Activated B cell treated with CpG ODN at 0.5 μM for 24 hours (primary cell): ENCODE results near the gene XRN2. TPM values are rescaled to one million over a fixed set of nuclear protein-coding genes. Genes with fewer than 3 reads are reported as not detected.

ENCODE experiments used
- ATAC-seq: fragments of 200-7000 bp; cut with Tn5 transposase; one replicate; pipeline ENCODE4 v1.10.0; 2021; ENCODE audit warnings: low read depth, mild to moderate bottlenecking, moderate library complexity
- CTCF ChIA-PET: fragments of 350-600 bp; sonication (Branson Sonifier 250); formaldehyde crosslinking; loops from one replicate; lab custom pipeline; 2021; ENCODE audit warnings: antibody characterized with exemption; lab: Charles Lee
- POLR2A ChIA-PET: fragments of 350-600 bp; sonication (Branson Sonifier 250); formaldehyde crosslinking; loops from one replicate; lab custom pipeline; 2021; ENCODE audit warnings: antibody characterized with exemption; lab: Charles Lee
- DNase-seq: peaks from one replicate; pipeline ENCODE4 v3.0.0; 2022
- H3K27ac Mint-ChIP-seq: one replicate; pipeline ENCODE4 v1.8.0; 2020; ENCODE audit warnings: mixed read lengths
- H3K27me3 Mint-ChIP-seq: one replicate; pipeline ENCODE4 v1.8.0; 2021; ENCODE audit warnings: mixed read lengths
- H3K36me3 Mint-ChIP-seq: one replicate; pipeline ENCODE4 v1.8.0; 2021; ENCODE audit warnings: low read depth, mixed read lengths
- H3K4me1 Mint-ChIP-seq: one replicate; pipeline ENCODE4 v1.8.0; 2021; ENCODE audit warnings: mixed read lengths
- H3K4me3 Mint-ChIP-seq: one replicate; pipeline ENCODE4 v1.8.0; 2020; ENCODE audit warnings: mild to moderate bottlenecking, mixed read lengths
- H3K9me3 Mint-ChIP-seq: one replicate; pipeline ENCODE4 v1.8.0; 2020; ENCODE audit warnings: mixed read lengths
- intact Hi-C: fragments of 100-400 bp; cut with micrococcal nuclease; formaldehyde crosslinking; loops from one replicate; pipeline ENCODE4 v1.15.1; 2024
- total RNA-seq: library from RNA; stranded (reverse); gene quantifications from 2 replicates; pipeline ENCODE4 v1.2.3, GENCODE V29; 2022
- TF ChIP-seq, protein P1 (sequence below): fragments of 200-600 bp; IDR thresholded peaks from one replicate; pipeline ENCODE4 v1.8.0; 2022; ENCODE audit warnings: antibody characterized with exemption, mild to moderate bottlenecking

Gene XRN2
- total RNA-seq, 1 donor from 2014 or later, result 61.0 TPM

GRCh38 chr20:21344961-21345360 lies 41.8 kb downstream of the XRN2 start:
- TF ChIP-seq, protein P1, sequence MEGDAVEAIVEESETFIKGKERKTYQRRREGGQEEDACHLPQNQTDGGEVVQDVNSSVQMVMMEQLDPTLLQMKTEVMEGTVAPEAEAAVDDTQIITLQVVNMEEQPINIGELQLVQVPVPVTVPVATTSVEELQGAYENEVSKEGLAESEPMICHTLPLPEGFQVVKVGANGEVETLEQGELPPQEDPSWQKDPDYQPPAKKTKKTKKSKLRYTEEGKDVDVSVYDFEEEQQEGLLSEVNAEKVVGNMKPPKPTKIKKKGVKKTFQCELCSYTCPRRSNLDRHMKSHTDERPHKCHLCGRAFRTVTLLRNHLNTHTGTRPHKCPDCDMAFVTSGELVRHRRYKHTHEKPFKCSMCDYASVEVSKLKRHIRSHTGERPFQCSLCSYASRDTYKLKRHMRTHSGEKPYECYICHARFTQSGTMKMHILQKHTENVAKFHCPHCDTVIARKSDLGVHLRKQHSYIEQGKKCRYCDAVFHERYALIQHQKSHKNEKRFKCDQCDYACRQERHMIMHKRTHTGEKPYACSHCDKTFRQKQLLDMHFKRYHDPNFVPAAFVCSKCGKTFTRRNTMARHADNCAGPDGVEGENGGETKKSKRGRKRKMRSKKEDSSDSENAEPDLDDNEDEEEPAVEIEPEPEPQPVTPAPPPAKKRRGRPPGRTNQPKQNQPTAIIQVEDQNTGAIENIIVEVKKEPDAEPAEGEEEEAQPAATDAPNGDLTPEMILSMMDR, result no peak
- POLR2A ChIA-PET, result no interaction called here

DNA sequence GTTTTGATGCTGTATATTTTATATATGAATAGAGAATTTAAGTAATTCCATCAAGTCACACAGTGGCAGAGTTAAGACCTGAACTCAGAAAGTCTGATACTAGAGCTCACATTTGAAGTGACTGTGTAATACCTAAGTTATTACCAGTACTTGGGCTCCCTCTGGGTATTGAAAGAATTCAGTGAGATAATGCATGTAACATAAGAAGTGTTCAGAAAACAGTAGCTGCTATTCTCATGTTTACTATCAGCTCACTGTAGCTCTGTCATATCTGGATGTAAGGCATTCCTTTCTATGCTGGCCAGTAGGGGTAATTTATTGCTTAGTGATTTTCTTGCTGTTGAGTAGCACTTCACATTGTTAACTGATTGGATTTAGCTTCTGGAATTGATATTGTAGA lies 49.6 kb downstream of the XRN2 start:
- CTCF ChIA-PET, result interaction anchor here (1.3 kb wide), 1 partner anchor 117 kb away, joined by 4 read pairs; no protein-coding TSS in a partner anchor
- Mint-ChIP-seq H3K27ac (no peak overlapping the region), H3K4me1 (no peaks in the 10 kb centered on the region), H3K4me3 (no peak overlapping the region), H3K27me3 (no peaks in the 10 kb centered on the region), H3K9me3 (no peaks in the 10 kb centered on the region), H3K36me3 (peaks cover 56% of the 10 kb centered on the region)
- TF ChIP-seq, protein P1, result no peak
- POLR2A ChIA-PET, result no interaction called here
- DNase-seq, result no peak
- intact Hi-C loops, result no loop called here
- no peak for ATAC-seq

More at GRCh38 chr20:21344961-21345360, 41.8 kb downstream of the XRN2 start:
- Mint-ChIP-seq H3K36me3 (peaks cover 79% of the 10 kb centered on the region), H3K9me3 (no peaks in the 10 kb centered on the region), H3K27ac (no peak overlapping the region), H3K4me3 (no peak overlapping the region), H3K27me3 (no peaks in the 10 kb centered on the region), H3K4me1 (no peaks in the 10 kb centered on the region)
- DNase-seq, result no peak
- intact Hi-C loops, result loop anchor here (2.0 kb wide), 1 partner anchor 16 kb away; no protein-coding TSS in a partner anchor
- CTCF ChIA-PET, result no interaction called here
- no peak for ATAC-seq

GRCh38 chr20:21353236-21353635 lies 50.1 kb downstream of the XRN2 start:
- ChIA-PET CTCF (interaction anchor here (1.3 kb wide), 1 partner anchor 117 kb away, joined by 4 read pairs; no protein-coding TSS in a partner anchor), POLR2A (no interaction called here)
- Mint-ChIP-seq H3K9me3 (no peaks in the 10 kb centered on the region), H3K27ac (no peak overlapping the region), H3K27me3 (no peaks in the 10 kb centered on the region), H3K4me3 (no peak overlapping the region), H3K36me3 (peaks cover 56% of the 10 kb centered on the region), H3K4me1 (no peaks in the 10 kb centered on the region)
- TF ChIP-seq, protein P1, result no peak
- no peak for DNase-seq
- no peak for ATAC-seq
- intact Hi-C loops, result no loop called here

DNA sequence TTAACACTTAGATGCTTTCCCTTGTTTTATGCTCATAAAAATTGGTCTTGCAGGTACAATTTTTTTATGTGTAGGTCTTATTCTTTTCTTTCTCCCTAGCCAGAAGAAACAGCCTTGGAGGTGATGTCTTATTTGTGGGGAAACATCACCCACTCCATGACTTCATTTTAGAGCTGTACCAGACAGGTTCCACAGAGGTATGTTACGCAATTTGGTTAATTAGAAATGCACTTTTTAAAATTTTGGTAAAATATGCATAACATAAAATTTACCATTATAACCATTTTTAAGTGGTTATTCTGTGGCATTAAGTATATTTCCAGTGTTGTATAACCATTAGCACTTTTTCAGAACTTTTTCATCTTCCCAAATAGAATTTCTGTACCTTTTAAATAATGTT lies 52.9 kb downstream of the XRN2 start:
- ATAC-seq, result no peak
- no peak overlapping the region for H3K27ac Mint-ChIP-seq
- H3K9me3 Mint-ChIP-seq, result no peaks in the 10 kb centered on the region
- TF ChIP-seq, protein P1, result no peak
- no peak for DNase-seq
- ChIA-PET CTCF (no interaction called here), POLR2A (no interaction called here)
- intact Hi-C loops, result no loop called here
- no peaks in the 10 kb centered on the region for H3K4me1 Mint-ChIP-seq
- H3K27me3 Mint-ChIP-seq, result no peaks in the 10 kb centered on the region
- H3K36me3 Mint-ChIP-seq, result peaks cover 59% of the 10 kb centered on the region
- H3K4me3 Mint-ChIP-seq, result no peak overlapping the region

DNA sequence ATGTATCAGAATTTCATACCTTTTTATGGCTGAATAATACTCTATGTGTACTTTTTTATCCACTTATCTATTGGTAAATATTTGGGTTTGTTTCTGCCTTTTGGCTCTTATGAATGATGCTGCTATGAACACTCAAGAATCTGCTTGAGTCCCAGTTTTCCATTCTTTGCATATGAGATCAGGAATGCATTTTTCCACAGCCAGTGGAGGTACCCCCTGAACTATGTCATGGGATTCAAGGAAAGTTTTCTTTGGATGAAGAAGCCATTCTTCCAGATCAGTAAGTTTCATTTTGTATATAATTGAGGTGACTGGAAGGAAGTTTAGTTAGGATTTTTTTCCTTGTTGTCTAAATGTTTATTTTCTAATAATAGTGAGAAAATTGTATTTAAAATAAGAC lies 53.3 kb downstream of the XRN2 start:
- Mint-ChIP-seq H3K36me3 (peaks cover 60% of the 10 kb centered on the region), H3K4me1 (no peaks in the 10 kb centered on the region), H3K9me3 (no peaks in the 10 kb centered on the region), H3K27ac (no peak overlapping the region), H3K27me3 (no peaks in the 10 kb centered on the region), H3K4me3 (no peak overlapping the region)
- no peak for DNase-seq
- no peak for ATAC-seq
- intact Hi-C loops, result no loop called here
- CTCF ChIA-PET, result no interaction called here
- POLR2A ChIA-PET, result no interaction called here
- TF ChIP-seq, protein P1, result no peak
